Ishikawa (cell line): Measurements from ENCODE around the gene LONP2.

Experiments used
- CEBPB ChIP-seq: IDR thresholded peaks from 2 replicates; pipeline ENCODE4 v1.6.1; 2012
- CREB1 ChIP-seq: IDR thresholded peaks from 2 replicates; pipeline ENCODE4 v1.6.1; 2012; ENCODE audit warnings: low read depth
- MAX ChIP-seq: IDR thresholded peaks from 2 replicates; pipeline ENCODE4 v1.6.1; 2012
- YY1 ChIP-seq: IDR thresholded peaks from 2 replicates; pipeline ENCODE4 v1.6.1; 2012; ENCODE audit warnings: low read depth

GRCh38 chr16:48272837-48273421 lies 28.8 kb downstream of the LONP2 start:
- TF ChIP-seq MAX (no peak), YY1 (no peak), CREB1 (no peak), CEBPB (no peak)
